Thyroid gland (tissue), 4 donors: ENCODE results near the gene B4GALT5.
"Not testable (repeated sequence)": the region's sequence is repeated elsewhere in the genome, so short reads cannot be mapped to it uniquely, and the experiment has no call there.

Experiments used
- CTCF ChIP-seq, 6 experiments: fragments of 200-600 bp in 3 of 6; fragments of 450-650 bp in 3 of 6; sonication (generic) in 3 of 6; IDR thresholded peaks; one replicate each; pipeline ENCODE4 v1.5.1; 2016 to 2019; ENCODE audit warnings: antibody characterized with exemption in 6 of 6, mild to moderate bottlenecking in 2 of 6, inconsistent platforms in 1 of 6, moderate library complexity in 1 of 6
- POLR2A ChIP-seq, 2 donors: fragments of 450-650 bp; IDR thresholded peaks; one replicate each; pipeline ENCODE4 v1.6.1; 2017; ENCODE audit warnings: antibody characterized with exemption in 2 of 2, mild to moderate bottlenecking in 2 of 2, moderate library complexity in 1 of 2

- not testable (repeated sequence) for TF ChIP-seq CTCF, POLR2A (IDR thresholded peaks at IDR 0.05)
These were observed 88.7 kb downstream of the B4GALT5 start for GRCh38 chr20:49624988-49625387.
